ENCODE data around the gene KAZN. TPM values are rescaled to one million over a fixed set of nuclear protein-coding genes. Genes with fewer than 3 reads are reported as not detected.

KAZN gene
- polyA plus RNA-seq, 1 donor: 14.6 TPM

GRCh38 chr1:14746393-14746792 is 147.9 kb downstream of the KAZN start:
- no peak for DNase-seq

GRCh38 chr1:14748151-14748550 is 149.7 kb downstream of the KAZN start:
- DNase-seq: no peak

GRCh38 chr1:14748977-14749376 is 150.5 kb downstream of the KAZN start:
- no peak for DNase-seq

- no peak for DNase-seq
Measured at GRCh38 chr1:14750490-14750889, 152.0 kb downstream of the KAZN start.

GRCh38 chr1:14755518-14756252 is 157.2 kb downstream of the KAZN start:
- DNase-seq: no peak

- DNase-seq: no peak
Measured at GRCh38 chr1:14756589-14757285, 158.3 kb downstream of the KAZN start.

GRCh38 chr1:14757286-14757625 is 158.8 kb downstream of the KAZN start:
- no peak for DNase-seq

- DNase-seq: no peak
Measured at GRCh38 chr1:14759042-14759818, 160.7 kb downstream of the KAZN start.

- DNase-seq: no peak
Measured at GRCh38 chr1:14759843-14760242, 161.4 kb downstream of the KAZN start.

- no peak for DNase-seq
Measured at GRCh38 chr1:14760780-14761179, 162.3 kb downstream of the KAZN start.

- no peak for DNase-seq
Measured at GRCh38 chr1:14761291-14762153, 163.0 kb downstream of the KAZN start.

GRCh38 chr1:14763977-14764376 is 165.5 kb downstream of the KAZN start:
- no peak for DNase-seq

- no peak for DNase-seq
Measured at GRCh38 chr1:14765773-14766172, 167.3 kb downstream of the KAZN start.

- DNase-seq: no peak
Measured at GRCh38 chr1:14767075-14767474, 168.6 kb downstream of the KAZN start.

GRCh38 chr1:14768582-14769304 is 170.3 kb downstream of the KAZN start:
- DNase-seq: no peak

- no peak for DNase-seq
Measured at GRCh38 chr1:14769486-14770274, 171.2 kb downstream of the KAZN start.

GRCh38 chr1:14773396-14774025 is 175.0 kb downstream of the KAZN start:
- no peak for DNase-seq

- DNase-seq: no peak
Measured at GRCh38 chr1:14774225-14774624, 175.7 kb downstream of the KAZN start.

GRCh38 chr1:14774988-14775387 is 176.5 kb downstream of the KAZN start:
- DNase-seq: no peak

- DNase-seq: no peak
Measured at GRCh38 chr1:14775434-14775833, 176.9 kb downstream of the KAZN start.

Data from hindlimb muscle (tissue), 1 donor.